GM23338 (cell line): ENCODE measurements around the gene UNC13A.

Experiments used
- CREB1 ChIP-seq: fragments of 250-450 bp; sonication (Bioruptor Pico); IDR thresholded peaks from 2 replicates; pipeline ENCODE4 v1.5.0; 2020; ENCODE audit warnings: low read depth, mild to moderate bottlenecking, moderate library complexity
- CTCF ChIP-seq, 2 experiments: fragments of 200-600 bp in 1 of 2; sonication (generic) in 1 of 2; conservative IDR thresholded peaks; 2 replicates each; pipeline versions ENCODE4 v1.5.1 to v1.6.1; 2016 to 2017; ENCODE audit warnings: antibody characterized with exemption in 2 of 2, low read depth in 2 of 2, mild to moderate bottlenecking in 2 of 2, moderate library complexity in 1 of 2
- EZH2 ChIP-seq: fragments of 200-600 bp; sonication (generic); IDR thresholded peaks from one replicate; pipeline ENCODE4 v1.8.0; 2017; ENCODE audit warnings: antibody characterized with exemption, mild to moderate bottlenecking, low read depth; ENCODE audit not compliant: unreplicated experiment
- EZH2phosphoT487 ChIP-seq: fragments of 200-600 bp; sonication (generic); IDR thresholded peaks from one replicate; pipeline ENCODE4 v1.8.1; 2018; ENCODE audit warnings: antibody characterized with exemption; ENCODE audit not compliant: unreplicated experiment
- JUNB ChIP-seq: IDR thresholded peaks from one replicate; pipeline ENCODE4 v1.6.1; 2016; ENCODE audit warnings: antibody characterized with exemption; ENCODE audit not compliant: unreplicated experiment
- NANOG ChIP-seq: IDR thresholded peaks from 2 replicates; pipeline ENCODE4 v1.6.1; 2016; ENCODE audit warnings: antibody characterized with exemption, borderline replicate concordance
- POLR2AphosphoS5 ChIP-seq: IDR thresholded peaks from 2 replicates; pipeline ENCODE4 v1.6.1; 2016; ENCODE audit warnings: antibody characterized with exemption, low read depth
- REST ChIP-seq: IDR thresholded peaks from one replicate; pipeline ENCODE4 v1.6.1; 2018; ENCODE audit warnings: antibody characterized with exemption; ENCODE audit not compliant: unreplicated experiment
- STAT1 ChIP-seq: IDR thresholded peaks from one replicate; pipeline ENCODE4 v1.6.1; 2016; ENCODE audit warnings: antibody characterized with exemption; ENCODE audit not compliant: unreplicated experiment
- ZNF114 ChIP-seq: fragments of 250-450 bp; sonication (Bioruptor Pico); IDR thresholded peaks from 2 replicates; pipeline ENCODE4 v1.5.0; 2020; ENCODE audit warnings: mild to moderate bottlenecking, moderate library complexity

DNA sequence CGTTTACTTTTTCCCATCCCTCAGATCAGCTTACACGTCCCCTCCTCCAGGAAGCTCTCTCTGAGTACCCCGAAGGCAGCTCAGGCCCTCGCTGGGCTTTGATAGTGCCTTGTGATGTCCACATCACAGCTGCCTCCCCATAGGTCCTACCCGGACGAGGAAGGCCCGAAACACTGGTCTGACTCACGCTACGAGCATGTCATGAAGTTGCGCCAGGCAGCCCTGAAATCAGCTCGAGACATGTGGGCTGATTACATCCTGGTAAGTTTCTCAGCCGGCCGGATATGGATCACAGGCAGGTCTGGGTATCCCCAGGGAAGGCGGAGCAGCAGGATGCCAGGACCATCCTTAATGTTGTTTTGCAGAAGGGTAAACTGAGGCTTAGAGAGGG is 128.0 kb downstream of the UNC13A start:
- TF ChIP-seq CTCF (conservative IDR thresholded peaks at IDR 0.05; ENCODE audit: low read depth in 2 of 2) (no peak), ZNF114 (no peak), JUNB (no peak), POLR2AphosphoS5 (no peak), STAT1 (no peak), REST (no peak), EZH2phosphoT487 (no peak), EZH2 (no peak), NANOG (no peak), CREB1 (no peak)
